ENCODE data around the gene CDC42BPG.

CDC42BPG gene

DNA sequence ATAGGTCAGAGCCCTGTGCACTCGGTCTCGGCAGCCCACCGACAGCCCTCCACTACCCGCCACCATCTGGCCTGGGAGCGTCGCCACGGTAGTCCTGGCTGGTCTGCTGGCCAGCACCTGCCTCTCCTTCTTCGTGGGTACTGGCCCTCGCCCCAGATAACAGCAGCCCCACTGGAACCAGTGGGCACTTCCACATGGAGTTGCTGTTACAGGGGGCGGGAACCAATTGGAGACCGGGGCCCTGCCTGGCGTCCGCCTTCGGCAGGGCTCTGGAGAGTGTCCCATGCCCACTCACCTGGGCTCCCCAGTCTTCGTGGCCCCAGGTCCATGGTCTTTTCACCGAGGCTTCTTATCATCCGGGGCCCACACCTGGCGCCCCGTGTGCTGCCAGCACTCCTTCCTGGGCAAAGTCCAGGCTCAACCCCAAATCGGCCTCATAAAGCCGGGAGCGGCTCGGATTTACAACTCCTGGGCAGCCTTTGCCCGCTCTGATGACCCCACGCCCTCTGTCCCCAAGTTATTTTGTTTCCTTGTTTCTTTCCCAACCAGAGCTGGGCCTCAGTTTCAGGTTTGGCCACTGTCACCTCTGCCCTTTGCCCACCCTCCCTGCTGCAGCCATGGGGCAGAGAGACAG lies 46.9 kb upstream of the CDC42BPG start:
- DNase-seq (ENCODE audit: low read depth): no peak
- TF ChIP-seq, protein P1, sequence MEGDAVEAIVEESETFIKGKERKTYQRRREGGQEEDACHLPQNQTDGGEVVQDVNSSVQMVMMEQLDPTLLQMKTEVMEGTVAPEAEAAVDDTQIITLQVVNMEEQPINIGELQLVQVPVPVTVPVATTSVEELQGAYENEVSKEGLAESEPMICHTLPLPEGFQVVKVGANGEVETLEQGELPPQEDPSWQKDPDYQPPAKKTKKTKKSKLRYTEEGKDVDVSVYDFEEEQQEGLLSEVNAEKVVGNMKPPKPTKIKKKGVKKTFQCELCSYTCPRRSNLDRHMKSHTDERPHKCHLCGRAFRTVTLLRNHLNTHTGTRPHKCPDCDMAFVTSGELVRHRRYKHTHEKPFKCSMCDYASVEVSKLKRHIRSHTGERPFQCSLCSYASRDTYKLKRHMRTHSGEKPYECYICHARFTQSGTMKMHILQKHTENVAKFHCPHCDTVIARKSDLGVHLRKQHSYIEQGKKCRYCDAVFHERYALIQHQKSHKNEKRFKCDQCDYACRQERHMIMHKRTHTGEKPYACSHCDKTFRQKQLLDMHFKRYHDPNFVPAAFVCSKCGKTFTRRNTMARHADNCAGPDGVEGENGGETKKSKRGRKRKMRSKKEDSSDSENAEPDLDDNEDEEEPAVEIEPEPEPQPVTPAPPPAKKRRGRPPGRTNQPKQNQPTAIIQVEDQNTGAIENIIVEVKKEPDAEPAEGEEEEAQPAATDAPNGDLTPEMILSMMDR (IDR thresholded peaks at IDR 0.05; ENCODE audit: low read depth, low read length, missing control alignments): no peak
- no peak overlapping the region for H3K4me3 ChIP-seq (ENCODE audit: low read depth, low read length)
- in situ Hi-C loops (cut with HindIII; ENCODE audit: low sequenced_read_pairs): loop anchor here (5.0 kb wide), 2 partner anchors 41 to 44 kb away; no protein-coding TSS in a partner anchor

DNA sequence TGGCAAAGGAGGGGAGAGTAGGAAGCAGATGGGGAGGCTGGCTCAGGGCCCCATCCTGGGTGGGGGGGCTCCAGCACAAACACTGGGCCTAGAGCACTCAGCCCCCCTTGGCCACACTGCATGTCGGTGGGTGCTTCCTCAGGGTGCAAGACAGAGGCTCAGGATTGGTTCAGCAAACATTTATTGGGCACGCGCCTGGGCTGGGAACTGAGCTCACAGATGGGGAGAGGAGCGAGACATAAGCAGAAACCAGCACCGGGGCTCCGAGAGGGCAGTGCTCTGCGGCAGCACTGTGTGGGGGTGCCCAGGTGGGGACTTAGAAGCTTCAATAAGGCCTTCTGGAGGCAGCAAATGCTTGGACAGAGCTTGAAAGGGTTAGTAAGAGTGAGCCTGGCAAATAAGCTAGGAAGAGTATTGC lies 46.1 kb upstream of the CDC42BPG start:
- in situ Hi-C loops (cut with HindIII; ENCODE audit: low sequenced_read_pairs): loop anchor here (5.0 kb wide), 2 partner anchors 42 to 43 kb away; no protein-coding TSS in a partner anchor
- no peak for DNase-seq (ENCODE audit: low read depth)
- no peak overlapping the region for H3K4me3 ChIP-seq (ENCODE audit: low read depth, low read length)
- TF ChIP-seq, protein P1 (IDR thresholded peaks at IDR 0.05; ENCODE audit: low read depth, low read length, missing control alignments): no peak

DNA sequence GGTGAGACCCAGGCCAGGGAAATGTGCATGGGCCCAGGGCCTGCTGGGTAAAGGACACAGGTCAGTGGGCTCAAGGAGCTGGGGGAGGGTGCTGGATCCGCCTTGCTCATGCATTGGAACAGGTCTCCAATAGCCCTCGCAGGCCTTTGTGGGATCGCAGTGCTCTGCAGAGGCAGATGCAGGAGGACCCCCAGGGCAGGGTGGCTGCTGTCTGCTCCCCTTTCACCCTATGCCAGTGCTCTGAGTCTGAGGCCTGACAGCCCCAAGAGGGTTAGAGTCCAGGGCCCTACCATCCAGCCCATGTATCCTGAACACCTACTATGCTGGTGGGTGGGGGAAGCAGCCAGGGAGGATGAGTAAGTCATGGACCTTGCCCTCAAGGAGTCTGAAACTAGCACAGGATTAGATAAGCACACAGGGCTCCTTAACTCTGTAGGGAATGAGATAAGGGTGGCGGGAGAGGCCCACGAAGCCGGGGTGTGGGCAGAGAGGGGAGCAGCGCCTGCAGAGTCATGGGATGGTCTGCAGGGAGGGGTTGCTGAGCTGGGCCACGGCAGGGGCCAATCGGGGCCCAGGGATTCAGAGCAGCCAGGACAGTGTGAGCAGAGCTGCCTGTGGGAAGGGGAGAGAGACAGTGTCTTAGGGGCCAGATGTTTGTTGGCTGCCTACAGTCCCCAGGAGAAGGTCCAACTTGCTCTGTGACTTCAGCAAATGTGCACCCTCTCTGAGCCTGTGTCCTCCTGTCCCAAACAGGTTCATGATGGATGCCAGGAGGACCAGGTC lies 44.5 kb upstream of the CDC42BPG start:
- TF ChIP-seq, protein P1 (IDR thresholded peaks at IDR 0.05; ENCODE audit: low read depth, low read length, missing control alignments): no peak
- in situ Hi-C loops (cut with HindIII; ENCODE audit: low sequenced_read_pairs): no loop called here
- no peak overlapping the region for H3K4me3 ChIP-seq (ENCODE audit: low read depth, low read length)
- no peak for DNase-seq (ENCODE audit: low read depth)

DNA sequence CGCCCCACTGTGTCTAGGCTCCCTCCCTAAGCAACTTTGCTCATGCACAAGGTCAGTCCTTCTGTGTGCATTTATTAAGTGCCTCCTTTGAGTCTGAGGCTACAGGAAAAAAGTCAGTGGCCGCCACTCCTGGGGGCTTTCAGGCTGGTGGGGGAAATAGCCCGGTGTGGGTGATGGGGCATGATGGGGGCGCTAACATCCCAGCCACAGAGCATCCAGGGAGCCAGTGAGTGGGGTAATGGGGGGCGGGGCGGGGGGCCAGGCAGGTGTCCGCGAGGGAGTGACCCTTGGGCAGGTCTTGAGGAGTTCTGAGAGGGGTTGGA lies 43.9 kb upstream of the CDC42BPG start:
- in situ Hi-C loops (cut with HindIII; ENCODE audit: low sequenced_read_pairs): no loop called here
- DNase-seq (ENCODE audit: low read depth): no peak
- H3K4me3 ChIP-seq (ENCODE audit: low read depth, low read length): no peak overlapping the region
- TF ChIP-seq, protein P1 (IDR thresholded peaks at IDR 0.05; ENCODE audit: low read depth, low read length, missing control alignments): no peak

GRCh38 chr11:64887757-64888405 lies 43.4 kb upstream of the CDC42BPG start:
- TF ChIP-seq, protein P1 (IDR thresholded peaks at IDR 0.05; ENCODE audit: low read depth, low read length, missing control alignments): peak; percentile 89
- in situ Hi-C loops (cut with HindIII; ENCODE audit: low sequenced_read_pairs): no loop called here
- no peak overlapping the region for H3K4me3 ChIP-seq (ENCODE audit: low read depth, low read length)
- no peak for DNase-seq (ENCODE audit: low read depth)

GRCh38 chr11:64887234-64887756 lies 42.8 kb upstream of the CDC42BPG start:
- in situ Hi-C loops (cut with HindIII; ENCODE audit: low sequenced_read_pairs): no loop called here
- H3K4me3 ChIP-seq (ENCODE audit: low read depth, low read length): no peak overlapping the region
- no peak for DNase-seq (ENCODE audit: low read depth)
- TF ChIP-seq, protein P1 (IDR thresholded peaks at IDR 0.05; ENCODE audit: low read depth, low read length, missing control alignments): no peak
